Epidermal melanocyte (primary cell): Measurements from ENCODE around the gene DYNC1I2.
"Not testable (repeated sequence)": the region's sequence is repeated elsewhere in the genome, so short reads cannot be mapped to it uniquely, and the experiment has no call there.

Source experiments
- DNase-seq: peaks from one replicate; pipeline ENCODE4 v3.0.0; 2011; ENCODE audit warnings: low spot score; ENCODE audit not compliant: insufficient read length

The DYNC1I2 gene

GRCh38 chr2:171774581-171774980 lies 87.3 kb downstream of the DYNC1I2 start:
- DNase-seq, result not testable (repeated sequence)

- DNase-seq, result no peak
Observed at GRCh38 chr2:171778515-171778914, 91.2 kb downstream of the DYNC1I2 start.

GRCh38 chr2:171785450-171785849 lies 98.2 kb downstream of the DYNC1I2 start:
- DNase-seq, result no peak

GRCh38 chr2:171787333-171788072 lies 100.2 kb downstream of the DYNC1I2 start:
- DNase-seq, result no peak

- no peak for DNase-seq
Observed at GRCh38 chr2:171788316-171788993, 101.2 kb downstream of the DYNC1I2 start.

- no peak for DNase-seq
Observed at GRCh38 chr2:171789956-171790355, 102.7 kb downstream of the DYNC1I2 start.

- DNase-seq, result no peak
Observed at GRCh38 chr2:171791361-171791760, 104.1 kb downstream of the DYNC1I2 start.

- no peak for DNase-seq
Observed at GRCh38 chr2:171792157-171792556, 104.9 kb downstream of the DYNC1I2 start.

GRCh38 chr2:171792886-171793580 lies 105.8 kb downstream of the DYNC1I2 start:
- DNase-seq, result no peak

- DNase-seq, result no peak
Observed at GRCh38 chr2:171793691-171794678, 106.7 kb downstream of the DYNC1I2 start.

GRCh38 chr2:171794918-171795317 lies 107.6 kb downstream of the DYNC1I2 start:
- no peak for DNase-seq
